ENCODE data around the gene SNRPE.
"Not testable (repeated sequence)": the region's sequence is repeated elsewhere in the genome, so short reads cannot be mapped to it uniquely, and the experiment has no call there.

SNRPE gene

GRCh38 chr1:203861379-203862184, at the start of gene SNRPE:
TSS of gene SNRPE (plus strand) at chr1:203861599. CDS start at chr1:203861660, 61 bp downstream.
- DNase-seq (ENCODE audit: low spot score) = peak; percentile 98

- no peak for DNase-seq (ENCODE audit: low spot score)
These were observed 47.6 kb upstream of the SNRPE start for GRCh38 chr1:203813581-203814341.

GRCh38 chr1:203818399-203818798, 43.0 kb upstream of the SNRPE start:
- DNase-seq (ENCODE audit: low spot score) = no peak

- no peak for DNase-seq (ENCODE audit: low spot score)
These were observed 38.1 kb upstream of the SNRPE start for GRCh38 chr1:203823306-203823705.

GRCh38 chr1:203826175-203826574, 35.2 kb upstream of the SNRPE start:
- DNase-seq (ENCODE audit: low spot score) = no peak

GRCh38 chr1:203828002-203828401, 33.4 kb upstream of the SNRPE start:
- DNase-seq (ENCODE audit: low spot score) = no peak

GRCh38 chr1:203828503-203828902, 32.9 kb upstream of the SNRPE start:
- no peak for DNase-seq (ENCODE audit: low spot score)

DNA sequence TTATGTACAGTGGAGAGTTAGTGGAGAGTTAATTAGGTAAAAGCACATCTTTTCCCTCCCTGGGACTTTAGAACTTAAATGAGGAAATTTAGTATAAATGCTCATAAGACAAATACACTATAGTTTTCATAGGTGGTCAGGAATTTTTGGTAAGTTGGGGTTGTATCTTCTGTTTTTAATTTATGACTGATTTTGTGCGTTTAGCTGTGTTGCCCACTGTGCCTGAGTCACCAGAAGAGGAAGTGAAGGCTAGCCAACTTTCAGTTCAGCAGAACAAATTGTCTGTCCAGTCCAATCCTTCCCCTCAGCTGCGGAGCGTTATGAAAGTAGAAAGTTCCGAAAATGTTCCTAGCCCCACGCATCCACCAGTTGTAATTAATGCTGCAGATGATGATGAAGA, 32.2 kb upstream of the SNRPE start:
- not testable (repeated sequence) for DNase-seq (ENCODE audit: low spot score)

GRCh38 chr1:203835476-203835875, 25.9 kb upstream of the SNRPE start:
- DNase-seq (ENCODE audit: low spot score) = no peak

GRCh38 chr1:203839081-203839480, 22.3 kb upstream of the SNRPE start:
- no peak for DNase-seq (ENCODE audit: low spot score)

GRCh38 chr1:203840208-203840808, 21.1 kb upstream of the SNRPE start:
- no peak for DNase-seq (ENCODE audit: low spot score)

DNA sequence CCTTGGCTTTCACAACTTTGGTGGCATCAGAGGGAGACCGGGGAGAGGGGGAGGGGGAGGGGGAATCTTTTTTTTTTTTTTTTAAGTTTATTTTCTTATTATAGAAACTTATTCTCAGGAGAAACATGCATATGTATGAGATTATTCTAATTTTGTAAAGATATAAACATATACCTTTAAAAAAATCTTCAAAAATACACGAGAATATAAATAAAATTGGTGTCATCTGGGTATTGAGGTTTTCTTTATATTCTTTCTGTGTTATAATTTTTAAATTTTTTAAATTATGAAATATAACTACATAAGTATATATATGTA, 18.9 kb upstream of the SNRPE start:
- no peak for DNase-seq (ENCODE audit: low spot score)

DNA sequence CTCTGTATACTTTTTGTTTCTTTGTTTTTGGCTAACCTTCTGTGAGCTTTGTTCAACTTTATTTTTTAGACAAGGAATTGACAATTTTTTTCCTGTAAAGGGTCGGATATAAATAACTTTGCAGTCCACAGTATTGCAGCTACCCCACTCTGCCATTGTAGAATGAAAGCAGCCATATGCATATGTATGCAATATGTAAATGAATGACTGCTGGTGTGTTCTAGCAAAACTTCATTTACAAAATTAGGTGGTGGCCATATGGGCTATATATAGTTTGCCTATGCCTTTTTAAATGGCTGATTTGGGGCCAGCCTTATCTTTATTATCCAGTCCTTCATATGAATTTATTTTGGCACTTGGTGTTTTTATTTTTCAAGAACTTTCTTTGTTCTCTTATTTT, 18.0 kb upstream of the SNRPE start:
- DNase-seq (ENCODE audit: low spot score) = no peak

GRCh38 chr1:203853112-203853511, 8.3 kb upstream of the SNRPE start:
- DNase-seq (ENCODE audit: low spot score) = not testable (repeated sequence)

DNA sequence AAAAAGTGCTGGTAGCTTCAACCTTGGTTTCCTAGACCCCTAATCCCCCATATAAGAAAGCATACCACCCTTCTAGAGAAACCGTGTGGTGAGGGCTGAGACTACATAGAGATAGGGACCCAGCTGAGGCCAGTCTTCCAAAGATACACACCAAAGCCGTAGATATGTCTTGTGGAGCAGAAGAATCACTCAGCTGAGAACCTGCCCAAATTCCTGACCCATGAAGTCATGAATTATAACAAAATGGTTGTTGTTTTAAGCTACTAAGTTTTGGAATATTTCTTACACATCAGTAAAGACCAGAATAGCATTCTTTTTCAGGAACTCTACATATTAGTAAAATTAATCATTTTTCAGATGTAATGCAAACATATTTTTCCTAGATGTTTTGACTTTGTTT, 3.3 kb upstream of the SNRPE start:
- peak; percentile 71 for DNase-seq (ENCODE audit: low spot score)

GRCh38 chr1:203858975-203859374, 2.4 kb upstream of the SNRPE start:
- no peak for DNase-seq (ENCODE audit: low spot score)

DNA sequence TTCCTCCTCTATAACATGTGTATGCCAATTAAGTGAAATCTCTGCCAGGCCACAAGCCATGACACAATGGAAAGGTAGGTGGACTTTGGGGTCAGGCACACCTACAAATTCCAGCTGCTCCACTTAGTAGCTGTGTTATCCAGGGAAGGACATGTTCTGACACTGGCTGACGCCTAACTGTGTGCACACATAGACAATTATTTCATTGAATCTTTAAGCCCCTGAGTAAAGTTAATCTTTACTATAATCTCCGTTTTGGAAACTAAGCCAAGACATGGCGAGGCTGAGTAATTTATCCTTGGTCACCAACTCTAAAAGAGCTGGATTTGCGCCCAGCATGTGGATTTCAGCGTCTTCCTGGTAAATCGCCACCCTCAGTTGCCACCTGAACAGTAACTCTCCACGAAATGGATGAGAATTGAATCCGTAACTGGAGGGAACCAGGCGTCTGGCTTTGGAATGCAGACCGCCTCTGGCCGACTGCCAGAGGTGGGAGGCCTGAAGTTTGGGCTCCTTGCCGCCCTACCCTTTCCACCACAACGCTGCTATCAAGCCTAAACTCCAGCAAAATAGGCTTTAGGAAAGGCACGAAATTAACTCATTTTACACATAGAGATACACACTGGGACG, 888 bp upstream of the SNRPE start:
- DNase-seq (ENCODE audit: low spot score) = peak; percentile 18

- no peak for DNase-seq (ENCODE audit: low spot score)
These were observed 6.4 kb downstream of the SNRPE start for GRCh38 chr1:203867802-203868201.

DNA sequence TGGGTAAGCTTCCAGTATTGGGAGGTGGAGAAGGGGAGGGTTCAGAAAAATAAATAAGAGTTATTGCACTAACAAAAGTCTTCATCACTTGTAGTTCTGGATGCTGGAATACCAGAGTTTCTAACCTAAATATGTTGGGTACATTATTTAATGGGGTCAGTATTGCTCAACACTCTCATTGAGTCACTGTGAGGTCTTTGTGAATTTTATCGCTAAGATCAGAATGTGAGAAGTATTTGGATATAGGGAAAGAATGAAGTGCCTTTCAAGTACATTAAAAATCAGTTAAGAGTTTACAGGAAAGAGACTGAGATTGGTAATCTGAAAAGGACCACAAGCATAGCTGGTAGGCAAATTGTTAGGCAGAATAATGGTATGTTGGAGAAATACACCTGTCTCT, 8.8 kb downstream of the SNRPE start:
- DNase-seq (ENCODE audit: low spot score) = no peak

DNA sequence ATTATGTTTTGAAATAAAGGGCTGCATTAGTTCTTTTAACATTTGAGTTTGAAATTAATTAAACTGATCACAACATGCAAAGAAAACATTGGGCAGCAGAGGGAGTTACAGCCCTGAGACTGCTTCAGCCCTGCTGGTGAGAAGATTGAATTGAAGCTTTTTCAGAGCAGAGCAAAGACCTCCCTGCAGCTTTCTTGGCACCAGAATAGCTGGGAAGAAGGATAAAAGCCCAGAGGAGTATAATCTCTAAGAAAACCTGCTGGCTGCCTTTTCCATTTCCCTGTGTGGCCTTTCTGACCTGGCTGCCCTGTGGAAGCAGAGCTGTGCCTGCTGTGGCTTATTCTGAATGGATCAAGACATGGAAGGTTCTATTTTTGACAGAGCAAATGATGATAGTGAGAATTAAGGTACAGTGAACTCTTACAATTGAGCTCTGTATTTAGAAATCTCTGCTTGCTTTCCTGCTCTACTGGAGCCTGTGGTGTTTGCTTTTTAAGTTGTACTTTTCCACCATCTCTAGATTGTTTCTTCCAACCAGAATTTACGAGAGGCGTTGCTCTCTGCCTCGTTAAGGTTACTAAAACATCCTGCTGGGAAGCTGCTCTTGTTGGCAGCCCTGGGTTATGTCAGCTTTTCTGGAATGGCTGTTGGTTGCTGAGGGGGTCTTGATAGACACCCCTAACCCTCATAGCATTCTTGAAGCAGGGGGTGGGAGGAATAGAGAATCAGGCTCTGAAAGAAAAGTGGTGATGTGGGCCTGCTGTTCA, 9.9 kb downstream of the SNRPE start:
- peak; percentile 91 for DNase-seq (ENCODE audit: low spot score)

DNA sequence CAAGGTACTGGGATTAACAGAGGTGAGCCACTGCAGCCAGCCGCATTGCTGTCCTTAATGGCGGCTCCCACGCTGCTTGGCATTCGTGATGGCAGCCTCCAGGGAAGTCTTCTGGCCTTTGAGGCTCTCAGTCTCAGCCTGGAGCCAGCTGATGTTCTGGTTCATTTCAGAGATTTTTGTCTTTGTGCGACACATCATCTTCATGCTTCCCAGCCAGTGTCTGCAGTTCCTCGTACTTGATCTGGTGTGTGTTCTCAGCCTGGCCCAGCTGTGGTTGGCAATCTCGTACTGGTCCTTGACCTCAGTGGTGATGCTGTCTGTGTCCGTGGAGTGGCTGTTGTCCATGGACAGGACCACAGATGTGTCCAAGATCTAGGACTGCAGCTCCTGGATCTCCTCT, 11.7 kb downstream of the SNRPE start:
- no peak for DNase-seq (ENCODE audit: low spot score)

GRCh38 chr1:203878422-203878821, 17.0 kb downstream of the SNRPE start:
- no peak for DNase-seq (ENCODE audit: low spot score)

All from AG20443 (cell line).